ENCODE results near the gene GXYLT2. TPM values are rescaled to one million over a fixed set of nuclear protein-coding genes. Genes with fewer than 3 reads are reported as not detected.
"Not testable (repeated sequence)": the region's sequence is repeated elsewhere in the genome, so short reads cannot be mapped to it uniquely, and the experiment has no call there.

The GXYLT2 gene
- total RNA-seq, 2 experiments from 2014 or later = not detected

- no peak overlapping the region for H3K27ac Mint-ChIP-seq
- no peaks in the 10 kb centered on the region for H3K27me3 Mint-ChIP-seq (ENCODE audit: low read depth)
- H3K9me3 Mint-ChIP-seq = no peaks in the 10 kb centered on the region
- H3K4me3 Mint-ChIP-seq = no peak overlapping the region
- H3K4me1 Mint-ChIP-seq (ENCODE audit: low read depth) = peaks cover 2% of the 10 kb centered on the region
- CTCF ChIA-PET = no interaction called here
- intact Hi-C loops (cut with micrococcal nuclease) = no loop called here
- no peaks in the 10 kb centered on the region for H3K36me3 Mint-ChIP-seq (ENCODE audit: low read depth)
- no peak for DNase-seq
Measured at GRCh38 chr3:72991522-72991921, 103.7 kb downstream of the GXYLT2 start.

- H3K4me3 Mint-ChIP-seq = no peak overlapping the region
- intact Hi-C loops (cut with micrococcal nuclease) = no loop called here
- no peak for DNase-seq
- H3K27ac Mint-ChIP-seq = no peak overlapping the region
- H3K27me3 Mint-ChIP-seq (ENCODE audit: low read depth) = no peaks in the 10 kb centered on the region
- peaks cover 8% of the 10 kb centered on the region for H3K4me1 Mint-ChIP-seq (ENCODE audit: low read depth)
- no peaks in the 10 kb centered on the region for H3K9me3 Mint-ChIP-seq
- CTCF ChIA-PET = interaction anchor here (1.2 kb wide), 1 partner anchor 28 kb away, joined by 3 read pairs; no protein-coding TSS in a partner anchor
- H3K36me3 Mint-ChIP-seq (ENCODE audit: low read depth) = peaks cover 5% of the 10 kb centered on the region
Measured at GRCh38 chr3:72993391-72993790, 105.5 kb downstream of the GXYLT2 start.

GRCh38 chr3:72995337-72995736 is 107.5 kb downstream of the GXYLT2 start:
- Mint-ChIP-seq H3K9me3 (no peaks in the 10 kb centered on the region), H3K36me3 (ENCODE audit: low read depth) (peaks cover 17% of the 10 kb centered on the region), H3K4me1 (ENCODE audit: low read depth) (peaks cover 26% of the 10 kb centered on the region), H3K27me3 (ENCODE audit: low read depth) (no peaks in the 10 kb centered on the region), H3K4me3 (peak overlapping the region; percentile 51), H3K27ac (peak overlapping the region; percentile 88)
- DNase-seq = no peak
- intact Hi-C loops (cut with micrococcal nuclease) = no loop called here
- CTCF ChIA-PET = interaction anchor here (0.6 to 1.3 kb wide), 5 partner anchors 29 to 93 kb away, joined by 3 to 10 read pairs (median 4); no protein-coding TSS in a partner anchor

GRCh38 chr3:72996121-72996472 is 108.3 kb downstream of the GXYLT2 start:
- Mint-ChIP-seq H3K9me3 (no peaks in the 10 kb centered on the region), H3K4me1 (ENCODE audit: low read depth) (peaks cover 33% of the 10 kb centered on the region), H3K27ac (peak overlapping the region; percentile 88), H3K36me3 (ENCODE audit: low read depth) (peaks cover 22% of the 10 kb centered on the region), H3K27me3 (ENCODE audit: low read depth) (no peaks in the 10 kb centered on the region), H3K4me3 (peak overlapping the region; percentile 86)
- intact Hi-C loops (cut with micrococcal nuclease) = loop anchor here (2.0 kb wide), 1 partner anchor 43 kb away; no protein-coding TSS in a partner anchor
- CTCF ChIA-PET = interaction anchor here (0.9 kb wide), 1 partner anchor 30 kb away, joined by 3 read pairs; no protein-coding TSS in a partner anchor
- DNase-seq = no peak

GRCh38 chr3:72996473-72997333 is 108.9 kb downstream of the GXYLT2 start, which contains the start of gene PPP4R2:
Gene PPP4R2, plus strand, starts transcription at chr3:72996811. Its CDS starts 227 bp downstream, at chr3:72997038.
- H3K27ac Mint-ChIP-seq = peak within 1 kb of the TSS; percentile 88
- peak; percentile 90 for DNase-seq
- peaks cover 38% of the 10 kb centered on the region for H3K4me1 Mint-ChIP-seq (ENCODE audit: low read depth)
- H3K36me3 Mint-ChIP-seq (ENCODE audit: low read depth) = peaks cover 22% of the 10 kb centered on the region
- peak within 1 kb of the TSS; percentile 86 for H3K4me3 Mint-ChIP-seq
- no peaks in the 10 kb centered on the region for H3K27me3 Mint-ChIP-seq (ENCODE audit: low read depth)
- CTCF ChIA-PET = interaction anchor here (0.8 to 0.9 kb wide), 3 partner anchors 11 to 31 kb away, joined by 3 to 4 read pairs (median 4); no protein-coding TSS in a partner anchor
- H3K9me3 Mint-ChIP-seq = no peaks in the 10 kb centered on the region
- intact Hi-C loops (cut with micrococcal nuclease) = loop anchor here (1.0 to 2.0 kb wide), 8 partner anchors 19 to 148 kb away; partner anchors contain the start of gene SHQ1

GRCh38 chr3:72997421-72997961 is 109.6 kb downstream of the GXYLT2 start:
- intact Hi-C loops (cut with micrococcal nuclease) = loop anchor here (1.0 to 2.0 kb wide), 8 partner anchors 20 to 149 kb away; partner anchors contain the start of gene SHQ1
- H3K27me3 Mint-ChIP-seq (ENCODE audit: low read depth) = no peaks in the 10 kb centered on the region
- no peaks in the 10 kb centered on the region for H3K9me3 Mint-ChIP-seq
- H3K4me3 Mint-ChIP-seq = peak overlapping the region; percentile 86
- CTCF ChIA-PET = interaction anchor here (0.6 to 0.8 kb wide), 3 partner anchors 10 to 204 kb away, joined by 3 to 4 read pairs (median 4); no protein-coding TSS in a partner anchor
- peak; percentile 51 for DNase-seq
- peaks cover 45% of the 10 kb centered on the region for H3K4me1 Mint-ChIP-seq (ENCODE audit: low read depth)
- peak overlapping the region; percentile 88 for H3K27ac Mint-ChIP-seq
- peaks cover 26% of the 10 kb centered on the region for H3K36me3 Mint-ChIP-seq (ENCODE audit: low read depth)

GRCh38 chr3:72998466-72998865 is 110.6 kb downstream of the GXYLT2 start:
- DNase-seq = no peak
- intact Hi-C loops (cut with micrococcal nuclease) = loop anchor here (2.0 kb wide), 1 partner anchor 14 kb away; no protein-coding TSS in a partner anchor
- Mint-ChIP-seq H3K27ac (peak overlapping the region; percentile 50), H3K27me3 (ENCODE audit: low read depth) (no peaks in the 10 kb centered on the region), H3K9me3 (no peaks in the 10 kb centered on the region), H3K4me3 (peak overlapping the region; percentile 60), H3K4me1 (ENCODE audit: low read depth) (peaks cover 51% of the 10 kb centered on the region), H3K36me3 (ENCODE audit: low read depth) (peaks cover 32% of the 10 kb centered on the region)
- CTCF ChIA-PET = interaction anchor here (0.6 to 3.7 kb wide), 3 partner anchors 10 to 1245 kb away, joined by 3 to 18 read pairs (median 4); partner anchors contain the start of gene GPR27

- peaks cover 61% of the 10 kb centered on the region for H3K4me1 Mint-ChIP-seq (ENCODE audit: low read depth)
Measured at GRCh38 chr3:72999951-73000350, 112.1 kb downstream of the GXYLT2 start.

GRCh38 chr3:73003050-73003449 is 115.2 kb downstream of the GXYLT2 start:
- Mint-ChIP-seq H3K36me3 (ENCODE audit: low read depth) (peaks cover 63% of the 10 kb centered on the region), H3K4me1 (ENCODE audit: low read depth) (peaks cover 79% of the 10 kb centered on the region)
- H3K4me3 Mint-ChIP-seq; CTCF ChIA-PET; H3K27ac Mint-ChIP-seq; intact Hi-C loops (cut with micrococcal nuclease); H3K9me3 Mint-ChIP-seq; DNase-seq; H3K27me3 Mint-ChIP-seq (ENCODE audit: low read depth): not testable (repeated sequence)

More at GRCh38 chr3:72999951-73000350, 112.1 kb downstream of the GXYLT2 start:
- peak; percentile 25 for DNase-seq
- Mint-ChIP-seq H3K27ac (peak overlapping the region; percentile 57), H3K36me3 (ENCODE audit: low read depth) (peaks cover 45% of the 10 kb centered on the region), H3K4me3 (peak overlapping the region; percentile 48), H3K27me3 (ENCODE audit: low read depth) (no peaks in the 10 kb centered on the region), H3K9me3 (no peaks in the 10 kb centered on the region)
- CTCF ChIA-PET = interaction anchor here (0.7 to 3.7 kb wide), 3 partner anchors 56 to 86 kb away, joined by 3 to 18 read pairs (median 4); no protein-coding TSS in a partner anchor
- intact Hi-C loops (cut with micrococcal nuclease) = loop anchor here (2.0 kb wide), 1 partner anchor 13 kb away; no protein-coding TSS in a partner anchor

- Mint-ChIP-seq H3K9me3 (peaks cover 1% of the 10 kb centered on the region), H3K4me1 (ENCODE audit: low read depth) (peaks cover 82% of the 10 kb centered on the region), H3K27ac (no peak overlapping the region), H3K27me3 (ENCODE audit: low read depth) (no peaks in the 10 kb centered on the region), H3K4me3 (no peak overlapping the region), H3K36me3 (ENCODE audit: low read depth) (peaks cover 63% of the 10 kb centered on the region)
- CTCF ChIA-PET = interaction anchor here (1.1 kb wide), 1 partner anchor 11 kb away, joined by 4 read pairs; no protein-coding TSS in a partner anchor
- intact Hi-C loops (cut with micrococcal nuclease) = no loop called here
- DNase-seq = no peak
Measured at GRCh38 chr3:73004316-73004715, 116.5 kb downstream of the GXYLT2 start.

- Mint-ChIP-seq H3K27ac (no peak overlapping the region), H3K36me3 (ENCODE audit: low read depth) (peaks cover 61% of the 10 kb centered on the region), H3K4me1 (ENCODE audit: low read depth) (peaks cover 87% of the 10 kb centered on the region), H3K4me3 (no peak overlapping the region), H3K27me3 (ENCODE audit: low read depth) (no peaks in the 10 kb centered on the region), H3K9me3 (peaks cover 1% of the 10 kb centered on the region)
- DNase-seq = no peak
- intact Hi-C loops (cut with micrococcal nuclease) = loop anchor here (2.0 kb wide), 1 partner anchor 21 kb away; no protein-coding TSS in a partner anchor
- CTCF ChIA-PET = interaction anchor here (0.5 to 1.2 kb wide), 6 partner anchors 9 to 568 kb away, joined by 3 to 4 read pairs (median 4); no protein-coding TSS in a partner anchor
Measured at GRCh38 chr3:73007992-73008712, 120.3 kb downstream of the GXYLT2 start.

All from activated naive CD4-positive, alpha-beta T cell treated with anti-CD3 and anti-CD28 coated beads for 36 hours (primary cell).